ENCODE results near the gene NKAIN2.
"Not testable (repeated sequence)": the region's sequence is repeated elsewhere in the genome, so short reads cannot be mapped to it uniquely, and the experiment has no call there.

The NKAIN2 gene

GRCh38 chr6:124119596-124119995 is 315.9 kb downstream of the NKAIN2 start:
- no peak for DNase-seq

- no peak for DNase-seq
Observed at GRCh38 chr6:124123617-124124209, 320.0 kb downstream of the NKAIN2 start.

GRCh38 chr6:124131259-124131658 is 327.6 kb downstream of the NKAIN2 start:
- no peak for DNase-seq

GRCh38 chr6:124131779-124132178 is 328.1 kb downstream of the NKAIN2 start:
- DNase-seq: no peak

- DNase-seq: no peak
Observed at GRCh38 chr6:124132256-124132655, 328.6 kb downstream of the NKAIN2 start.

GRCh38 chr6:124142852-124143251 is 339.2 kb downstream of the NKAIN2 start:
- no peak for DNase-seq

- no peak for DNase-seq
Observed at GRCh38 chr6:124143435-124143834, 339.8 kb downstream of the NKAIN2 start.

GRCh38 chr6:124147621-124148020 is 344.0 kb downstream of the NKAIN2 start:
- DNase-seq: no peak

GRCh38 chr6:124148236-124148957 is 344.7 kb downstream of the NKAIN2 start:
- no peak for DNase-seq

- no peak for DNase-seq
Observed at GRCh38 chr6:124149646-124150045, 346.0 kb downstream of the NKAIN2 start.

- DNase-seq: no peak
Observed at GRCh38 chr6:124158024-124158423, 354.4 kb downstream of the NKAIN2 start.

- no peak for DNase-seq
Observed at GRCh38 chr6:124163676-124164075, 360.0 kb downstream of the NKAIN2 start.

- DNase-seq: no peak
Observed at GRCh38 chr6:124164343-124164742, 360.7 kb downstream of the NKAIN2 start.

GRCh38 chr6:124167249-124167648 is 363.6 kb downstream of the NKAIN2 start:
- DNase-seq: not testable (repeated sequence)

- no peak for DNase-seq
Observed at GRCh38 chr6:124190256-124190655, 386.6 kb downstream of the NKAIN2 start.

- no peak for DNase-seq
Observed at GRCh38 chr6:124193132-124193531, 389.5 kb downstream of the NKAIN2 start.

GRCh38 chr6:124197148-124197547 is 393.5 kb downstream of the NKAIN2 start:
- DNase-seq: no peak

GRCh38 chr6:124199286-124199685 is 395.6 kb downstream of the NKAIN2 start:
- no peak for DNase-seq

GRCh38 chr6:124200661-124201060 is 397.0 kb downstream of the NKAIN2 start:
- no peak for DNase-seq

GRCh38 chr6:124203101-124203811 is 399.6 kb downstream of the NKAIN2 start:
- no peak for DNase-seq

- no peak for DNase-seq
Observed at GRCh38 chr6:124203812-124204167, 400.1 kb downstream of the NKAIN2 start.

GRCh38 chr6:124205921-124206320 is 402.3 kb downstream of the NKAIN2 start:
- DNase-seq: no peak

- no peak for DNase-seq
Observed at GRCh38 chr6:124223611-124224345, 420.1 kb downstream of the NKAIN2 start.

GRCh38 chr6:124226396-124226795 is 422.7 kb downstream of the NKAIN2 start:
- DNase-seq: no peak

Measured in activated CD4-positive, alpha-beta T cell treated with anti-CD3 and anti-CD28 coated beads, Interleukin-2, amount 50 U/mL, for 1 hour (primary cell).